GM18858 (cell line): ENCODE results near the gene FYB2.

ENCODE experiments used
- ATAC-seq: cut with Tn5 transposase; IDR thresholded peaks from one replicate; pipeline ENCODE4 v1.9.1; 2021; ENCODE audit not compliant: unreplicated experiment

FYB2 gene

GRCh38 chr1:56819387-56819899 is at the start of gene FYB2:
Gene FYB2 (minus strand): TSS chr1:56819404. CDS start chr1:56819290, 114 bp downstream.
- no peak for ATAC-seq

GRCh38 chr1:56868761-56869160 is 49.6 kb upstream of the FYB2 start:
- no peak for ATAC-seq

- no peak for ATAC-seq
Measured at GRCh38 chr1:56867491-56867890, 48.3 kb upstream of the FYB2 start.

- ATAC-seq, result no peak
Measured at GRCh38 chr1:56866656-56867055, 47.5 kb upstream of the FYB2 start.

GRCh38 chr1:56864430-56864829 is 45.2 kb upstream of the FYB2 start:
- ATAC-seq, result no peak

GRCh38 chr1:56863265-56863992 is 44.2 kb upstream of the FYB2 start:
- ATAC-seq, result no peak

- ATAC-seq, result no peak
Measured at GRCh38 chr1:56859287-56859686, 40.1 kb upstream of the FYB2 start.

GRCh38 chr1:56856186-56856585 is 37.0 kb upstream of the FYB2 start:
- no peak for ATAC-seq

- ATAC-seq, result no peak
Measured at GRCh38 chr1:56855190-56855589, 36.0 kb upstream of the FYB2 start.

GRCh38 chr1:56854521-56855099 is 35.4 kb upstream of the FYB2 start, which contains the start of gene C8A:
Gene C8A (plus strand): TSS chr1:56854797. CDS start chr1:56854902, 105 bp downstream.
- no peak for ATAC-seq

- no peak for ATAC-seq
Measured at GRCh38 chr1:56852476-56852875, 33.3 kb upstream of the FYB2 start.

- no peak for ATAC-seq
Measured at GRCh38 chr1:56850922-56851321, 31.7 kb upstream of the FYB2 start.

GRCh38 chr1:56850411-56850810 is 31.2 kb upstream of the FYB2 start:
- ATAC-seq, result no peak

- no peak for ATAC-seq
Measured at GRCh38 chr1:56849750-56850149, 30.5 kb upstream of the FYB2 start.

- no peak for ATAC-seq
Measured at GRCh38 chr1:56845343-56845742, 26.1 kb upstream of the FYB2 start.

GRCh38 chr1:56844545-56845136 is 25.4 kb upstream of the FYB2 start:
- ATAC-seq, result no peak

GRCh38 chr1:56843544-56843943 is 24.3 kb upstream of the FYB2 start:
- no peak for ATAC-seq

GRCh38 chr1:56838759-56839158 is 19.6 kb upstream of the FYB2 start:
- no peak for ATAC-seq

GRCh38 chr1:56837244-56837939 is 18.2 kb upstream of the FYB2 start:
- no peak for ATAC-seq

GRCh38 chr1:56836359-56836758 is 17.2 kb upstream of the FYB2 start:
- ATAC-seq, result no peak

- ATAC-seq, result no peak
Measured at GRCh38 chr1:56835657-56836056, 16.5 kb upstream of the FYB2 start.
